Adipocyte (in vitro differentiated cells): ENCODE results near the gene MLN.

Source experiments
- DNase-seq: peaks from one replicate; pipeline ENCODE4 v3.0.0-alpha.2; 2015; ENCODE audit warnings: low read depth
- H3K27me3 ChIP-seq: replicated peaks from 2 replicates; pipeline ENCODE4 v1.7.0; 2013; ENCODE audit warnings: mild to moderate bottlenecking, low read length, moderate library complexity; ENCODE audit not compliant: control insufficient read depth, insufficient read depth
- H3K36me3 ChIP-seq: 2 replicates; pipeline ENCODE4 v1.7.0; 2013; ENCODE audit warnings: low read length, mild to moderate bottlenecking, moderate library complexity; ENCODE audit not compliant: control insufficient read depth, insufficient read depth, severe bottlenecking
- H3K4me1 ChIP-seq: 2 replicates; pipeline ENCODE4 v1.7.0; 2013; ENCODE audit warnings: mild to moderate bottlenecking, low read length, moderate library complexity; ENCODE audit not compliant: control insufficient read depth, insufficient read depth
- H3K4me3 ChIP-seq: 2 replicates; pipeline ENCODE4 v1.7.0; 2013; ENCODE audit warnings: mild to moderate bottlenecking, low read length, moderate library complexity
- H3K9ac ChIP-seq: 2 replicates; pipeline ENCODE4 v1.7.0; 2013; ENCODE audit warnings: mild to moderate bottlenecking, low read length, moderate library complexity
- H3K9me3 ChIP-seq: 2 replicates; pipeline ENCODE4 v1.7.0; 2013; ENCODE audit warnings: mild to moderate bottlenecking, low read length, moderate library complexity; ENCODE audit not compliant: control insufficient read depth

MLN gene

GRCh38 chr6:33766921-33767907 lies 36.6 kb downstream of the MLN start:
- peaks cover 4% of the 10 kb centered on the region for H3K27me3 ChIP-seq
- H3K4me3 ChIP-seq = no peak overlapping the region
- H3K9me3 ChIP-seq = peaks cover 7% of the 10 kb centered on the region
- H3K36me3 ChIP-seq = peaks cover 2% of the 10 kb centered on the region
- peaks cover 43% of the 10 kb centered on the region for H3K4me1 ChIP-seq
- no peak overlapping the region for H3K9ac ChIP-seq
- DNase-seq = no peak

GRCh38 chr6:33765368-33765767 lies 38.4 kb downstream of the MLN start:
- peaks cover 7% of the 10 kb centered on the region for H3K9me3 ChIP-seq
- peaks cover 4% of the 10 kb centered on the region for H3K27me3 ChIP-seq
- DNase-seq = no peak
- H3K9ac ChIP-seq = no peak overlapping the region
- H3K4me1 ChIP-seq = peaks cover 28% of the 10 kb centered on the region
- H3K4me3 ChIP-seq = no peak overlapping the region
- no peaks in the 10 kb centered on the region for H3K36me3 ChIP-seq

- Histone ChIP-seq H3K9ac (no peak overlapping the region), H3K27me3 (peaks cover 4% of the 10 kb centered on the region), H3K4me3 (no peak overlapping the region), H3K36me3 (no peaks in the 10 kb centered on the region), H3K4me1 (peaks cover 15% of the 10 kb centered on the region), H3K9me3 (peaks cover 7% of the 10 kb centered on the region)
- no peak for DNase-seq
Observed at GRCh38 chr6:33764036-33764435, 39.8 kb downstream of the MLN start.

GRCh38 chr6:33763483-33763882 lies 40.3 kb downstream of the MLN start:
- H3K4me3 ChIP-seq = no peak overlapping the region
- H3K9me3 ChIP-seq = peaks cover 7% of the 10 kb centered on the region
- H3K36me3 ChIP-seq = no peaks in the 10 kb centered on the region
- H3K4me1 ChIP-seq = peaks cover 10% of the 10 kb centered on the region
- H3K9ac ChIP-seq = no peak overlapping the region
- no peak for DNase-seq
- peaks cover 6% of the 10 kb centered on the region for H3K27me3 ChIP-seq

GRCh38 chr6:33762713-33763112 lies 41.1 kb downstream of the MLN start:
- Histone ChIP-seq H3K36me3 (no peaks in the 10 kb centered on the region), H3K9ac (no peak overlapping the region), H3K4me3 (no peak overlapping the region), H3K27me3 (peaks cover 6% of the 10 kb centered on the region), H3K9me3 (peaks cover 7% of the 10 kb centered on the region), H3K4me1 (peaks cover 7% of the 10 kb centered on the region)
- DNase-seq = no peak

- DNase-seq = peak; percentile 57
- no peak overlapping the region for H3K4me3 ChIP-seq
- H3K9ac ChIP-seq = peak overlapping the region; percentile 1
- peaks cover 7% of the 10 kb centered on the region for H3K4me1 ChIP-seq
- H3K9me3 ChIP-seq = peaks cover 3% of the 10 kb centered on the region
- H3K36me3 ChIP-seq = no peaks in the 10 kb centered on the region
- peaks cover 11% of the 10 kb centered on the region for H3K27me3 ChIP-seq
Observed at GRCh38 chr6:33761922-33762629, 41.7 kb downstream of the MLN start.

- DNase-seq = no peak
Observed at GRCh38 chr6:33761581-33761921, 42.3 kb downstream of the MLN start.

GRCh38 chr6:33759887-33760629 lies 43.7 kb downstream of the MLN start:
- no peak for DNase-seq
- Histone ChIP-seq H3K4me1 (peaks cover 7% of the 10 kb centered on the region), H3K9ac (no peak overlapping the region), H3K27me3 (peaks cover 19% of the 10 kb centered on the region), H3K4me3 (no peak overlapping the region), H3K9me3 (no peaks in the 10 kb centered on the region), H3K36me3 (no peaks in the 10 kb centered on the region)

More at GRCh38 chr6:33761581-33761921, 42.3 kb downstream of the MLN start:
- H3K4me3 ChIP-seq = no peak overlapping the region
- H3K9ac ChIP-seq = peak overlapping the region; percentile 1
- no peaks in the 10 kb centered on the region for H3K9me3 ChIP-seq
- H3K4me1 ChIP-seq = peaks cover 7% of the 10 kb centered on the region
- no peaks in the 10 kb centered on the region for H3K36me3 ChIP-seq
- peaks cover 17% of the 10 kb centered on the region for H3K27me3 ChIP-seq

GRCh38 chr6:33758815-33759216 lies 45.0 kb downstream of the MLN start:
- no peak overlapping the region for H3K9ac ChIP-seq
- DNase-seq = no peak

GRCh38 chr6:33757906-33758305 lies 45.9 kb downstream of the MLN start:
- Histone ChIP-seq H3K4me1 (peaks cover 7% of the 10 kb centered on the region), H3K36me3 (no peaks in the 10 kb centered on the region), H3K9me3 (no peaks in the 10 kb centered on the region), H3K9ac (no peak overlapping the region), H3K27me3 (peaks cover 22% of the 10 kb centered on the region), H3K4me3 (no peak overlapping the region)
- DNase-seq = no peak

More at GRCh38 chr6:33758815-33759216, 45.0 kb downstream of the MLN start:
- H3K4me3 ChIP-seq = no peak overlapping the region
- H3K4me1 ChIP-seq = peaks cover 7% of the 10 kb centered on the region
- peaks cover 19% of the 10 kb centered on the region for H3K27me3 ChIP-seq
- H3K36me3 ChIP-seq = no peaks in the 10 kb centered on the region
- H3K9me3 ChIP-seq = no peaks in the 10 kb centered on the region

- Histone ChIP-seq H3K27me3 (peaks cover 30% of the 10 kb centered on the region), H3K36me3 (no peaks in the 10 kb centered on the region), H3K9me3 (no peaks in the 10 kb centered on the region), H3K4me1 (peaks cover under 1% of the 10 kb centered on the region), H3K9ac (no peak overlapping the region), H3K4me3 (no peak overlapping the region)
- no peak for DNase-seq
Observed at GRCh38 chr6:33757113-33757512, 46.7 kb downstream of the MLN start.
